SU-DHL-6 (cell line): ENCODE results near the gene PHKA2.

Experiments
- CTCF ChIP-seq: fragments of 200-600 bp; sonication (generic); IDR thresholded peaks from one replicate; pipeline ENCODE4 v1.5.1; 2017; ENCODE audit warnings: antibody characterized with exemption, mild to moderate bottlenecking, low read length, moderate library complexity; ENCODE audit not compliant: insufficient read depth, poor library complexity, severe bottlenecking
- EZH2phosphoT487 ChIP-seq: fragments of 200-600 bp; sonication (generic), shearing (Covaris generic); conservative IDR thresholded peaks from 2 replicates; pipeline ENCODE4 v1.6.1; 2018; ENCODE audit warnings: mild to moderate bottlenecking, antibody characterized with exemption, low read length, moderate library complexity, mixed read lengths

- TF ChIP-seq CTCF (no peak), EZH2phosphoT487 (no peak)
Observed at GRCh38 chrX:18949291-18949943, 34.5 kb downstream of the PHKA2 start.
